Measurements from ENCODE around the gene PARP1. TPM values are rescaled to one million over a fixed set of nuclear protein-coding genes. Genes with fewer than 3 reads are reported as not detected.

PARP1 gene
- total and polyA plus RNA-seq, 4 donors: 39.2 to 108 (median 60.3) TPM

GRCh38 chr1:226320930-226321329, 87.0 kb downstream of the PARP1 start:
- Histone ChIP-seq H3K36me3 (ENCODE audit: control insufficient read depth in 4 of 4, insufficient read depth in 3 of 4, low read depth in 1 of 4, low read length in 3 of 4) (no peaks in the 10 kb centered on the region), H3K4me3 (ENCODE audit: low read depth in 1 of 3, low read length in 3 of 3) (no peak overlapping the region), H3K9me3 (ENCODE audit: control insufficient read depth in 4 of 4, low read length in 3 of 4) (peaks cover 0 to 1% (median 0%) of the 10 kb centered on the region in 4 donors), H3K27me3 (ENCODE audit: control insufficient read depth in 4 of 4, insufficient read depth in 4 of 4, low read length in 3 of 4) (no peaks in the 10 kb centered on the region), H3K9ac (ENCODE audit: low read depth in 1 of 2, low read length in 2 of 2) (no peak overlapping the region), H3K4me1 (ENCODE audit: control insufficient read depth in 4 of 4, insufficient read depth in 4 of 4, low read length in 3 of 4) (no peaks in the 10 kb centered on the region), H3K27ac (ENCODE audit: low read depth in 1 of 2, low read length in 2 of 2) (no peak overlapping the region)
- WGBS: 91% methylated on average over 10 of the region's 10 CpGs
- no peak for DNase-seq (ENCODE audit: low spot score)
- TF ChIP-seq RXRA (IDR thresholded peaks at IDR 0.05) (no peak), HNF4A (conservative IDR thresholded peaks at IDR 0.05) (no peak), NR2F2 (IDR thresholded peaks at IDR 0.05) (no peak), ATF3 (IDR thresholded peaks at IDR 0.05) (no peak), FOXA1 (IDR thresholded peaks at IDR 0.05) (no peak), CTCF (IDR thresholded peaks at IDR 0.05; ENCODE audit: low read depth, low read length, missing input control) (no peak), JUND (IDR thresholded peaks at IDR 0.05) (no peak), GABPA (IDR thresholded peaks at IDR 0.05 in 1 of 2, conservative IDR thresholded peaks at IDR 0.05 in 1 of 2) (no peak), ZBTB33 (IDR thresholded peaks at IDR 0.05) (no peak), YY1 (IDR thresholded peaks at IDR 0.05) (no peak), EGR1 (IDR thresholded peaks at IDR 0.05; ENCODE audit: low read depth in 2 of 2) (no peak), TAF1 (conservative IDR thresholded peaks at IDR 0.05) (no peak), MAX (IDR thresholded peaks at IDR 0.05) (no peak), FOXA2 (IDR thresholded peaks at IDR 0.05) (no peak)
- TF ChIP-seq, protein P1, sequence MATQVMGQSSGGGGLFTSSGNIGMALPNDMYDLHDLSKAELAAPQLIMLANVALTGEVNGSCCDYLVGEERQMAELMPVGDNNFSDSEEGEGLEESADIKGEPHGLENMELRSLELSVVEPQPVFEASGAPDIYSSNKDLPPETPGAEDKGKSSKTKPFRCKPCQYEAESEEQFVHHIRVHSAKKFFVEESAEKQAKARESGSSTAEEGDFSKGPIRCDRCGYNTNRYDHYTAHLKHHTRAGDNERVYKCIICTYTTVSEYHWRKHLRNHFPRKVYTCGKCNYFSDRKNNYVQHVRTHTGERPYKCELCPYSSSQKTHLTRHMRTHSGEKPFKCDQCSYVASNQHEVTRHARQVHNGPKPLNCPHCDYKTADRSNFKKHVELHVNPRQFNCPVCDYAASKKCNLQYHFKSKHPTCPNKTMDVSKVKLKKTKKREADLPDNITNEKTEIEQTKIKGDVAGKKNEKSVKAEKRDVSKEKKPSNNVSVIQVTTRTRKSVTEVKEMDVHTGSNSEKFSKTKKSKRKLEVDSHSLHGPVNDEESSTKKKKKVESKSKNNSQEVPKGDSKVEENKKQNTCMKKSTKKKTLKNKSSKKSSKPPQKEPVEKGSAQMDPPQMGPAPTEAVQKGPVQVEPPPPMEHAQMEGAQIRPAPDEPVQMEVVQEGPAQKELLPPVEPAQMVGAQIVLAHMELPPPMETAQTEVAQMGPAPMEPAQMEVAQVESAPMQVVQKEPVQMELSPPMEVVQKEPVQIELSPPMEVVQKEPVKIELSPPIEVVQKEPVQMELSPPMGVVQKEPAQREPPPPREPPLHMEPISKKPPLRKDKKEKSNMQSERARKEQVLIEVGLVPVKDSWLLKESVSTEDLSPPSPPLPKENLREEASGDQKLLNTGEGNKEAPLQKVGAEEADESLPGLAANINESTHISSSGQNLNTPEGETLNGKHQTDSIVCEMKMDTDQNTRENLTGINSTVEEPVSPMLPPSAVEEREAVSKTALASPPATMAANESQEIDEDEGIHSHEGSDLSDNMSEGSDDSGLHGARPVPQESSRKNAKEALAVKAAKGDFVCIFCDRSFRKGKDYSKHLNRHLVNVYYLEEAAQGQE (IDR thresholded peaks at IDR 0.05): no peak

DNA sequence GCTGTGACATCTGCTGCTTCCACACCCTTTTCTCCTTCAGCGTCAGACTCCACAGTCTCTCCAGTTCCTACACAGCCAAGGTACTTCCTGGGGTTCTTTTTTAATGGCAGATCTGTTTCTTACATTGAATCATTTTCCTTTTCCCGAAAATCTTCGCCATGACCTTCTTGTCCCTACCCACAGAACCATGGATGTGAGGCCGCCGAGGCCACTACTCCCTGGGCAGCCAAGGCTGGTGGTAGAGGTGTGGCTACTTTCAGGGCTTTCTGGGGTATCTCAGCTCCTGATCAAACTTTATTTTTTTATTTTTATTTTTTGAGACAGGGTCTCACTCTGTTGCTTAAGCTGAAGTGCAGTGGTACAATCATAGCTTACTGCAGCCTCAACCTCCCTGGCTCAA, 89.4 kb downstream of the PARP1 start:
- TF ChIP-seq EGR1 (IDR thresholded peaks at IDR 0.05; ENCODE audit: low read depth in 2 of 2) (no peak), YY1 (IDR thresholded peaks at IDR 0.05) (no peak), ZBTB33 (IDR thresholded peaks at IDR 0.05) (no peak), ATF3 (IDR thresholded peaks at IDR 0.05) (no peak), JUND (IDR thresholded peaks at IDR 0.05) (no peak), FOXA2 (IDR thresholded peaks at IDR 0.05) (no peak), MAX (IDR thresholded peaks at IDR 0.05) (no peak), FOXA1 (IDR thresholded peaks at IDR 0.05) (no peak), TAF1 (conservative IDR thresholded peaks at IDR 0.05) (no peak), SP1 (IDR thresholded peaks at IDR 0.05) (no peak), HNF4G (IDR thresholded peaks at IDR 0.05) (no peak)
- TF ChIP-seq, protein P1 (IDR thresholded peaks at IDR 0.05): no peak
- no peak for DNase-seq (ENCODE audit: low spot score)
- Histone ChIP-seq H3K9ac (ENCODE audit: low read depth in 1 of 2, low read length in 2 of 2) (no peak overlapping the region), H3K27ac (ENCODE audit: low read depth in 1 of 2, low read length in 2 of 2) (no peak overlapping the region), H3K36me3 (ENCODE audit: control insufficient read depth in 4 of 4, insufficient read depth in 3 of 4, low read depth in 1 of 4, low read length in 3 of 4) (no peaks in the 10 kb centered on the region), H3K4me3 (ENCODE audit: low read depth in 1 of 3, low read length in 3 of 3) (no peak overlapping the region), H3K4me1 (ENCODE audit: control insufficient read depth in 4 of 4, insufficient read depth in 4 of 4, low read length in 3 of 4) (no peaks in the 10 kb centered on the region), H3K27me3 (ENCODE audit: control insufficient read depth in 4 of 4, insufficient read depth in 4 of 4, low read length in 3 of 4) (no peaks in the 10 kb centered on the region), H3K9me3 (ENCODE audit: control insufficient read depth in 4 of 4, low read length in 3 of 4) (peaks cover 0 to 1% (median 0%) of the 10 kb centered on the region in 4 donors)
- 95% methylated on average over 5 of the region's 5 CpGs for WGBS

Measured in liver (tissue), 9 donors.